AG09309 (cell line): ENCODE results near the gene OR8D1.

ENCODE experiments used
- DNase-seq: peaks from one replicate; pipeline ENCODE4 v3.0.0-alpha.2; 2010; ENCODE audit warnings: low read depth
- H3K4me3 ChIP-seq: 2 replicates; pipeline ENCODE4 v1.5.1; 2011; ENCODE audit warnings: mild to moderate bottlenecking, low read depth, low read length, moderate library complexity; ENCODE audit not compliant: control insufficient read depth
- CTCF ChIP-seq: IDR thresholded peaks from 2 replicates; pipeline ENCODE4 v1.5.1; 2011; ENCODE audit warnings: mild to moderate bottlenecking, low read depth, low read length, inconsistent platforms; ENCODE audit not compliant: insufficient read depth, control insufficient read depth; ENCODE audit errors: missing control alignments

OR8D1 gene

GRCh38 chr11:124313849-124314248 is at the start of gene OR8D1:
OR8D1 (minus strand) TSS chr11:124313949; CDS start chr11:124310766, 3,183 bp downstream.
- no peak within 1 kb of the TSS for H3K4me3 ChIP-seq
- no peak for DNase-seq
- no peak for TF ChIP-seq CTCF

GRCh38 chr11:124359566-124359965 is 45.8 kb upstream of the OR8D1 start:
- no peak for TF ChIP-seq CTCF
- DNase-seq: no peak
- no peak overlapping the region for H3K4me3 ChIP-seq

GRCh38 chr11:124346311-124346955 is 32.7 kb upstream of the OR8D1 start:
- DNase-seq: no peak
- TF ChIP-seq CTCF: no peak
- no peak overlapping the region for H3K4me3 ChIP-seq

GRCh38 chr11:124344346-124344745 is 30.6 kb upstream of the OR8D1 start:
- no peak for DNase-seq
- TF ChIP-seq CTCF: no peak

GRCh38 chr11:124340142-124340447 is 26.3 kb upstream of the OR8D1 start:
- H3K4me3 ChIP-seq: no peak overlapping the region
- DNase-seq: no peak
- no peak for TF ChIP-seq CTCF

More at GRCh38 chr11:124344346-124344745, 30.6 kb upstream of the OR8D1 start:
- H3K4me3 ChIP-seq: no peak overlapping the region

GRCh38 chr11:124339396-124340141 is 25.8 kb upstream of the OR8D1 start:
- no peak for DNase-seq
- TF ChIP-seq CTCF: no peak
- H3K4me3 ChIP-seq: no peak overlapping the region
